Measurements from ENCODE around the gene CSF2RB. TPM values are rescaled to one million over a fixed set of nuclear protein-coding genes. Genes with fewer than 3 reads are reported as not detected.
A peak's percentile ranks its signal among the peaks of the same experiment; 100 is the strongest.

CSF2RB gene
- total RNA-seq, 1 experiment from 2014 or later, result 0.07 TPM

DNA sequence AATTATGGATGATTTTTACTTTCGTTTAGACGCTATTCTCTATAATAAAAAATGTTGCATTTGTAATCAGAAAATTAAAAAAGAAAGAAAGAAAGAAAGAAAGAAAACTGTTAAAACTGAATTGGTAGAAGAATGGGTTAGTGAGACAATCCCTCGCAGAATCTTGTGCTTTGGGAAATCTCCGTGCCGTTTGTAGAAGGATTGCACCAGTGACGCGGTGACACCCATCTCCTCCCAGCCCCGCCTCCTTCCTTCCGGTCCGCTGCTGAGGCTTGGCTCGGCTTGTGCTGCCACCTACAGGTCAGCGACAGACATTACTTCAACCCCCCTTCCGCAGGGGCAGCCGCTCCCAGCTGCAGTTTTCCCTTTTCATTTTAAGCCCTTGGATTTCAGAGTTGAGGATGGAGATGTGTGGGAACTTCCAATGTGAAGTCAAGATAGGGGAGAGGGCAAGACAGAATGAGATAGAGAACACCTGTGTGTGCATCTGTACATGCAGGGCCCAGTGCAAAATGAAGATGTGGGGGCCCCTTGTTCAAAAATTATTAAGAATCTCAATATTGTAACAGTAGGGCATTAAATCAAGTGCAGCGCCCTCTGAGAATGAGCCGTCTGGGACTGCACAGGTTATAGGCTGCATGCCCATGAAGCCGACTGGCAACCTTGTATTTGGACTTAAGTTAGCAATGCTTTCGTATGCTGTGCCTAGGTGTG is 64.7 kb downstream of the CSF2RB start:
- Mint-ChIP-seq H3K4me3 (peak overlapping the region; percentile 77), H3K27me3 (ENCODE audit: low read depth) (peaks cover 15% of the 10 kb centered on the region), H3K4me1 (peaks cover 13% of the 10 kb centered on the region), H3K27ac (no peak overlapping the region), H3K9me3 (no peaks in the 10 kb centered on the region), H3K36me3 (no peaks in the 10 kb centered on the region)
- DNase-seq (ENCODE audit: low spot score) (peak; percentile 91), ATAC-seq (peak; percentile 65)
- POLR2A ChIA-PET, result interaction anchor here (0.6 to 1.7 kb wide), 2 partner anchors 122 to 429 kb away, joined by 3 to 4 read pairs; no protein-coding TSS in a partner anchor
- CTCF ChIA-PET, result interaction anchor here (0.5 to 3.4 kb wide), 93 partner anchors 9 to 509 kb away, joined by 3 to 66 read pairs (median 5); partner anchors contain the start of genes CACNG2, IFT27, IL2RB and KCTD17
- no peak for TF ChIP-seq NFE2L1 (CRISPR knock-in tag; IDR thresholded peaks at IDR 0.05)
- peak; percentile 67; the same call in 1 of the 2 replicates for TF ChIP-seq GABPB1 (CRISPR knock-in tag; IDR thresholded peaks at IDR 0.05)
- TF ChIP-seq, protein P1, sequence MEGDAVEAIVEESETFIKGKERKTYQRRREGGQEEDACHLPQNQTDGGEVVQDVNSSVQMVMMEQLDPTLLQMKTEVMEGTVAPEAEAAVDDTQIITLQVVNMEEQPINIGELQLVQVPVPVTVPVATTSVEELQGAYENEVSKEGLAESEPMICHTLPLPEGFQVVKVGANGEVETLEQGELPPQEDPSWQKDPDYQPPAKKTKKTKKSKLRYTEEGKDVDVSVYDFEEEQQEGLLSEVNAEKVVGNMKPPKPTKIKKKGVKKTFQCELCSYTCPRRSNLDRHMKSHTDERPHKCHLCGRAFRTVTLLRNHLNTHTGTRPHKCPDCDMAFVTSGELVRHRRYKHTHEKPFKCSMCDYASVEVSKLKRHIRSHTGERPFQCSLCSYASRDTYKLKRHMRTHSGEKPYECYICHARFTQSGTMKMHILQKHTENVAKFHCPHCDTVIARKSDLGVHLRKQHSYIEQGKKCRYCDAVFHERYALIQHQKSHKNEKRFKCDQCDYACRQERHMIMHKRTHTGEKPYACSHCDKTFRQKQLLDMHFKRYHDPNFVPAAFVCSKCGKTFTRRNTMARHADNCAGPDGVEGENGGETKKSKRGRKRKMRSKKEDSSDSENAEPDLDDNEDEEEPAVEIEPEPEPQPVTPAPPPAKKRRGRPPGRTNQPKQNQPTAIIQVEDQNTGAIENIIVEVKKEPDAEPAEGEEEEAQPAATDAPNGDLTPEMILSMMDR (IDR thresholded peaks at IDR 0.05), result peak; percentile 90
- peak; percentile 59; the same call in 1 of the 2 replicates for TF ChIP-seq SP1 (CRISPR knock-in tag; conservative IDR thresholded peaks at IDR 0.05)

DNA sequence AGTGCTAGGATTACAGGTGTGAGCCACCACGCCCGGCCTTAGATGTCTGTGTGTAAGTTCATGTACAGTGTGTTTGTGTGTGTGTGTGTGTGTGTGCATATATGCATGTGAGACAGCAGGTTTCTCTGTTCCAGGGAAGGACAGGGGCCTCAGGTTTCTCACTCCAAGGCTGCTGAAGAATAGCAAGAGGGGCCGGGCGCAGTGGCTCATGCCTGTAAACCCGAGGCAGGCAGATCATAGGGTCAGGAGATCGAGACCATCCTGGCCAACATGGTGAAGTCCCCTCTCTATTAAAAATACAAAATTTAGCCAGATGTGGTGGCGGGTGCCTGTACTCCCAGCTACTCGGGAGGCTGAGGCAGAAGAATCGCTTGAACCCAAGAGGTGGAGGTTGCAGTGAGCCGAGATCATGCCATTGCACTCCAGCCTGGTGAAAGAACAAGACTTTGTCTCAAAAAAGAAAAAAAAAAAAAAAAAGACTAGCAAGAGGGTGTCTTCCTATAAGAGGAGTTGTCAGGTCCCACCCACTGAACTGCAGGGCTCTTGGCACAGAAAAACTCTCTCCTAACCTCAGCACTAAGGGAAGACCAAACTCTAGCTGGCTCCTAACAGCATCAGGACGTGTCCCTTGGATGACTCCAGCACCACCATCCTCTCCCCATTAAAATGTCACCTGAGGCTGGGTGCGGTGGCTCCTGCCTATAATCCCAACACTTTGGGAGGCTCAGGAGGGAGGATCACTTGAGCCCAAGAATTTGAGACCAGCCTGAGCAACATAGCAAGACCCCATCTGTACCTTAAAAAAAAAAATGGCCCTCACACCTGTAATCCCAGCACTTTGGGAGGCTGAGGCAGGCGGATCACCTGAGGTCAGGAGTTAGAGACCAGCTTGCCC is 65.8 kb downstream of the CSF2RB start:
- H3K4me3 Mint-ChIP-seq, result no peak overlapping the region
- ATAC-seq (no peak), DNase-seq (ENCODE audit: low spot score) (no peak)
- no peak overlapping the region for H3K27ac Mint-ChIP-seq
- H3K36me3 Mint-ChIP-seq, result no peaks in the 10 kb centered on the region
- CTCF ChIA-PET, result interaction anchor here (0.7 to 5.0 kb wide), 6 partner anchors 7 to 222 kb away, joined by 3 to 26 read pairs (median 13); no protein-coding TSS in a partner anchor
- TF ChIP-seq, protein P2, sequence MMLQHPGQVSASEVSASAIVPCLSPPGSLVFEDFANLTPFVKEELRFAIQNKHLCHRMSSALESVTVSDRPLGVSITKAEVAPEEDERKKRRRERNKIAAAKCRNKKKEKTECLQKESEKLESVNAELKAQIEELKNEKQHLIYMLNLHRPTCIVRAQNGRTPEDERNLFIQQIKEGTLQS (CRISPR knock-in tag; conservative IDR thresholded peaks at IDR 0.05), result no peak
- TF ChIP-seq, protein P3, sequence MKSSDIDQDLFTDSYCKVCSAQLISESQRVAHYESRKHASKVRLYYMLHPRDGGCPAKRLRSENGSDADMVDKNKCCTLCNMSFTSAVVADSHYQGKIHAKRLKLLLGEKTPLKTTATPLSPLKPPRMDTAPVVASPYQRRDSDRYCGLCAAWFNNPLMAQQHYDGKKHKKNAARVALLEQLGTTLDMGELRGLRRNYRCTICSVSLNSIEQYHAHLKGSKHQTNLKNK (CRISPR knock-in tag; IDR thresholded peaks at IDR 0.05), result no peak
- TF ChIP-seq, protein P1 (IDR thresholded peaks at IDR 0.05), result no peak
- POLR2A ChIA-PET, result no interaction called here
- peaks cover 13% of the 10 kb centered on the region for H3K4me1 Mint-ChIP-seq
- H3K27me3 Mint-ChIP-seq (ENCODE audit: low read depth), result peaks cover 15% of the 10 kb centered on the region
- H3K9me3 Mint-ChIP-seq, result no peaks in the 10 kb centered on the region

DNA sequence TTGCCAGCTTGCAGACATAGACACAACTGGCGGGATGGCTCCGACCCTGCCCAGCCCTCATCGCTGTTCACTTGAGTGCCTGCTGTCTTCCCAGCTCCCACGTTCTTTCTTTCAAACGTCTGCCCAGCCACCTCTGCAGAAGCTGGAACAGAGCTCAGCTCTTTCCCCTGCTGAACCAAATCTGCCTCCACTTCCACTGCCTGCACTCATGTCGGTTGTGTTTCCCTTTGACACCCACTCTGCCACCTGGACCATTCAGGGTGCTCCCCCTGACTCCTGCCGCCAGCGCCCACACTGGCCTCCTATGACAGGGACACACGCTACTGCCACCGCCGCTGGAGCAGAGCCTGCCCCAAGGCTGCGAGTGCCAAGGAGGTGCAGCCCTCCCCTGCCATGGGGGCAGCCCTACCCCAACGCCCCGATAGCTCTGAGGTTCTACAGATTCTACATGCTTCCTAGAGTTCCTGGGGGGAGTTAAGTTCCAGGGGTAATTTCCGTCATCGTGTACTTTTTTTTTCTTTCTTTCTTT is 67.9 kb downstream of the CSF2RB start:
- no peak for DNase-seq (ENCODE audit: low spot score)
- peaks cover 10% of the 10 kb centered on the region; the same call in 1 of the 2 replicates for H3K36me3 Mint-ChIP-seq
- peaks cover 26% of the 10 kb centered on the region for H3K27me3 Mint-ChIP-seq (ENCODE audit: low read depth)
- peaks cover 12% of the 10 kb centered on the region for H3K9me3 Mint-ChIP-seq
- ATAC-seq, result no peak
- H3K27ac Mint-ChIP-seq, result no peak overlapping the region
- ChIA-PET CTCF (interaction anchor here (0.7 to 5.0 kb wide), 6 partner anchors 10 to 205 kb away, joined by 3 to 26 read pairs (median 4); partner anchors contain the start of genes IFT27 and TST), POLR2A (interaction anchor here (0.6 to 0.7 kb wide), 2 partner anchors 121 to 1145 kb away, joined by 3 to 4 read pairs; no protein-coding TSS in a partner anchor)
- peaks cover 13% of the 10 kb centered on the region for H3K4me1 Mint-ChIP-seq
- H3K4me3 Mint-ChIP-seq, result no peak overlapping the region
- no peak for TF ChIP-seq FOXK1 (CRISPR knock-in tag; IDR thresholded peaks at IDR 0.05)
- TF ChIP-seq TP53 (CRISPR knock-in tag; IDR thresholded peaks at IDR 0.05), result no peak
- no peak for TF ChIP-seq ZNF263 (CRISPR knock-in tag; IDR thresholded peaks at IDR 0.05; ENCODE audit: low read depth)
- no peak for TF ChIP-seq ZNF317 (CRISPR knock-in tag; IDR thresholded peaks at IDR 0.05; ENCODE audit: borderline replicate concordance, low read depth)
- TF ChIP-seq CREB1 (CRISPR knock-in tag; IDR thresholded peaks at IDR 0.05), result no peak
- no peak for TF ChIP-seq FOXJ3 (CRISPR knock-in tag; IDR thresholded peaks at IDR 0.05; ENCODE audit: borderline replicate concordance)
- no peak for TF ChIP-seq NR2C2 (CRISPR knock-in tag; IDR thresholded peaks at IDR 0.05)
- TF ChIP-seq OVOL2 (CRISPR knock-in tag; IDR thresholded peaks at IDR 0.05; ENCODE audit: borderline replicate concordance), result no peak
- no peak for TF ChIP-seq MXD4 (CRISPR knock-in tag; IDR thresholded peaks at IDR 0.05; ENCODE audit: borderline replicate concordance)
- no peak for TF ChIP-seq JUN (CRISPR knock-in tag; IDR thresholded peaks at IDR 0.05)
- TF ChIP-seq, protein P4, sequence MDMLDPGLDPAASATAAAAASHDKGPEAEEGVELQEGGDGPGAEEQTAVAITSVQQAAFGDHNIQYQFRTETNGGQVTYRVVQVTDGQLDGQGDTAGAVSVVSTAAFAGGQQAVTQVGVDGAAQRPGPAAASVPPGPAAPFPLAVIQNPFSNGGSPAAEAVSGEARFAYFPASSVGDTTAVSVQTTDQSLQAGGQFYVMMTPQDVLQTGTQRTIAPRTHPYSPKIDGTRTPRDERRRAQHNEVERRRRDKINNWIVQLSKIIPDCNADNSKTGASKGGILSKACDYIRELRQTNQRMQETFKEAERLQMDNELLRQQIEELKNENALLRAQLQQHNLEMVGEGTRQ (CRISPR knock-in tag; IDR thresholded peaks at IDR 0.05), result no peak
- no peak for TF ChIP-seq RELA (CRISPR knock-in tag; IDR thresholded peaks at IDR 0.05; ENCODE audit: borderline replicate concordance)
